GM19372 (cell line): Measurements from ENCODE around the gene LRRN1.
"Not testable (repeated sequence)": the region's sequence is repeated elsewhere in the genome, so short reads cannot be mapped to it uniquely, and the experiment has no call there.

Experiments
- ATAC-seq: cut with Tn5 transposase; IDR thresholded peaks from one replicate; pipeline ENCODE4 v1.9.1; 2021; ENCODE audit warnings: mild to moderate bottlenecking, low read depth, moderate library complexity; ENCODE audit not compliant: unreplicated experiment

The LRRN1 gene

GRCh38 chr3:3887311-3887710 lies 88.1 kb downstream of the LRRN1 start:
- ATAC-seq, result not testable (repeated sequence)

- ATAC-seq, result no peak
Observed at GRCh38 chr3:3893590-3893989, 94.4 kb downstream of the LRRN1 start.
